ENCODE results near the gene TUBA3C. TPM values are rescaled to one million over a fixed set of nuclear protein-coding genes. Genes with fewer than 3 reads are reported as not detected.

The TUBA3C gene
- total RNA-seq, 6 donors from 2014 or later = not detected

GRCh38 chr13:19158006-19158405, 23.6 kb downstream of the TUBA3C start:
- no peak overlapping the region for H3K4me3 ChIP-seq
- peaks cover 0 to 1% (median 0%) of the 10 kb centered on the region in 4 donors for H3K9me3 ChIP-seq
- DNase-seq (no peak), ATAC-seq (ENCODE audit: low FRiP score in 2 of 2) (no peak)
- no peaks in the 10 kb centered on the region for H3K4me1 ChIP-seq
- TF ChIP-seq POLR2AphosphoS5 (IDR thresholded peaks at IDR 0.05) = no peak
- no peak for TF ChIP-seq CTCF (IDR thresholded peaks at IDR 0.05)
- TF ChIP-seq POLR2A (IDR thresholded peaks at IDR 0.05) = no peak
- TF ChIP-seq EP300 (IDR thresholded peaks at IDR 0.05) = no peak
- no peak overlapping the region for H3K27ac ChIP-seq
- no peaks in the 10 kb centered on the region for H3K36me3 ChIP-seq
- 75% methylated on average over 6 of the region's 6 CpGs for WGBS, 2 donors
- no peaks in the 10 kb centered on the region for H3K27me3 ChIP-seq

GRCh38 chr13:19157461-19157860, 24.2 kb downstream of the TUBA3C start:
- H3K36me3 ChIP-seq = no peaks in the 10 kb centered on the region
- no peak overlapping the region for H3K27ac ChIP-seq
- 63 to 77% methylated on average over 2 of the region's 2 CpGs for WGBS, 2 donors
- no peak for TF ChIP-seq POLR2A (IDR thresholded peaks at IDR 0.05)
- DNase-seq (no peak), ATAC-seq (ENCODE audit: low FRiP score in 2 of 2) (no peak)
- no peaks in the 10 kb centered on the region for H3K9me3 ChIP-seq
- no peaks in the 10 kb centered on the region for H3K4me1 ChIP-seq
- H3K27me3 ChIP-seq = no peaks in the 10 kb centered on the region
- no peak overlapping the region for H3K4me3 ChIP-seq

DNA sequence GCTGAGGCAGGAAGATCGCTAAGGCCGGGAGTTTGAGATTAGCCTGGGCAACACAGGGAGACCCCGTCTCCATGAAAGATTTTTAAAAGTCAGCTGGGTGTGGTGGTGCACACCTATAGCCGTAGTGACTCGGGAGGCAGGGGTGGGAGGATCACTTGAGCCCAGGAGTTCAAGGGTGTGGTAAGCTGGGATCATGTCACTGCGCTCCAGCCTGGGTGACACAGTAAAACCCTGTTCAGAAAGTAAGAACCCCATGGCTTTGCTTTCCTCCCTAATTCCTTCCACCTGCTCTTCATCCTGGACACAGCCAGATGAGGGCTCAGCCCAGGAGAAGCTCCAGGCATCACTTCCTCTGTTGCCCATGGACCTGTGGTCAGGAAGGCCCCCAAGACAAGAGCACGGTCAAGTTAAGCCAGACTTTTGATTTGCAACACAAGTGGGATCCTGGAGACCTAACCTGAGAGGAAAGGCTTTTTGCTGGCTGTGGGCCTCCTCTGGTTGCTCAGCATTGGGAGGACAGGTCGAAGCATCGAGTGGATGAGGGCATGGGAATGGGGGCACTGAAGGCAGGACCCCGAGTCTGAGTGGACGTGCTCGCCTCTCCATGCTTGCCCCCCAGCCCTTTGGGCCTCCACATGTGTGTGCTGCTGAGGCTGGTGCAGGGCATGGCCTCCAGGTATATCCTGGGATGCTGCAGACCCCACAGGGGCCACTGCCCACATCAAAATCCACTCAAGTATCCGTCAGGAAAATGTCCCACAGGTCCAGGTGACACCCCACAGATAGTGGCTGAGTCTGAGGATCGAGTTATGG, 25.4 kb downstream of the TUBA3C start:
- ATAC-seq (ENCODE audit: low FRiP score in 2 of 2) (no peak), DNase-seq (peak in 1 of 2 donors; percentile 34)
- H3K27ac ChIP-seq = no peak overlapping the region
- H3K27me3 ChIP-seq = no peaks in the 10 kb centered on the region
- TF ChIP-seq CTCF (IDR thresholded peaks at IDR 0.05) (no peak), POLR2AphosphoS5 (IDR thresholded peaks at IDR 0.05) (no peak), POLR2A (IDR thresholded peaks at IDR 0.05) (no peak), EP300 (IDR thresholded peaks at IDR 0.05) (no peak)
- WGBS, 2 donors = 84 to 90% methylated on average over 10 to 14 of the region's 14 CpGs
- no peaks in the 10 kb centered on the region for H3K9me3 ChIP-seq
- H3K4me3 ChIP-seq = no peak overlapping the region
- H3K4me1 ChIP-seq = peaks cover 1 to 6% (median 3%) of the 10 kb centered on the region in 4 donors
- no peaks in the 10 kb centered on the region for H3K36me3 ChIP-seq

DNA sequence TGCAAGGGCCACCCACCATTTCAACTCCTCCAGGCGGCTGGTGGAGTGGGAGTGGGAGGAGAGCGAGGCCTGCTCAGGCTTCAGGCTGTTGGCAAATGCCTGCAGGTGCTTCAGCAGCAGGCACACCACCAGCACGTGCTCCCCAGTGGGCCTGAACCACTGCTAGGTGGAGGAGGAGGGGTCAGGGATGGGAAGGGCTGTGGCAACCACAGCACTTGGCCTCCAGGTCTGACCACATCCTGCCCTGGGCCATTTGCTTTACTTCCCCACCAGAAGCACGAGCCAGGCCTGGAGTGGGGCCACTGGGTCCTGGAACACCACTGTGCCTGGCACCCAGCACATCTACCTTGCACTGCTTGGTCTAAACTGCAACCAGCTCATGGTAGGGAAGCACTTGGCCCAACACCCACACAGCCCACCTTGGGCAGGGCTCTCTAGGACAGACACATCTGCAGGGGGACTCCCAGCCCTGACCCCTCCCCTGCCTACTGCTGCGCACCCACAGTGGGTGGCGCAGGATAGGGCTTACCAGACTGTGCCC, 26.2 kb downstream of the TUBA3C start:
- Histone ChIP-seq H3K9me3 (peaks cover 0 to 5% (median 0%) of the 10 kb centered on the region in 4 donors), H3K4me3 (no peak overlapping the region), H3K27me3 (no peaks in the 10 kb centered on the region), H3K4me1 (peaks cover 7 to 12% (median 9%) of the 10 kb centered on the region in 4 donors), H3K36me3 (no peaks in the 10 kb centered on the region), H3K27ac (no peak overlapping the region)
- WGBS, 2 donors = 71 to 75% methylated on average over 4 to 6 of the region's 6 CpGs
- ATAC-seq (ENCODE audit: low FRiP score in 2 of 2) = no peak
- DNase-seq = peak in 1 of 2 donors; percentile 43
- no peak for TF ChIP-seq CTCF (IDR thresholded peaks at IDR 0.05)
- TF ChIP-seq POLR2AphosphoS5 (IDR thresholded peaks at IDR 0.05) = no peak
- no peak for TF ChIP-seq POLR2A (IDR thresholded peaks at IDR 0.05)
- no peak for TF ChIP-seq EP300 (IDR thresholded peaks at IDR 0.05)

DNA sequence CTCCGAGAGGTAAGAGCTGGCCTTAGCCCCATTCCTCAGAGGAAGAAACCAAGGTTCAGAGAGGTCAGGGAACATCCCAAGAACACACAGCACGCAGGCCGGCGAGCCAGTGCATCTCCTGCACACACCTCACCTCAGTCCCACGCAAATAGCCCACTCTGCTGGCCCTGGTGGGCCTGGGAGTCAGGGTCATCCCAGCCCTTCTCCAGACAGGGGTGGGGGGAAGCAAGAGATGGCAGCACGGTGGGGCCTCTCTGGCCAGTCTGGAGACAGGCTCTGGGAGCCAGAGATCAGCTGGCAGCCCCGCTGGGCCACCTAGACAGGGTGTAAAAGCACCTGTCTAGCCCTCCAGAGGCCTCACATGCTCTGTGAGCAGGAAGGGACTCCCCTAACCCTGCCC, 26.8 kb downstream of the TUBA3C start:
- DNase-seq (peak in 1 of 2 donors; percentile 32), ATAC-seq (ENCODE audit: low FRiP score in 2 of 2) (no peak)
- H3K27me3 ChIP-seq = no peaks in the 10 kb centered on the region
- H3K4me1 ChIP-seq = peaks cover 7 to 16% (median 12%) of the 10 kb centered on the region in 4 donors
- no peak for TF ChIP-seq POLR2A (IDR thresholded peaks at IDR 0.05)
- TF ChIP-seq EP300 (IDR thresholded peaks at IDR 0.05) = no peak
- no peak for TF ChIP-seq CTCF (IDR thresholded peaks at IDR 0.05)
- TF ChIP-seq POLR2AphosphoS5 (IDR thresholded peaks at IDR 0.05) = no peak
- H3K9me3 ChIP-seq = peaks cover 0 to 10% (median 0%) of the 10 kb centered on the region in 4 donors
- no peaks in the 10 kb centered on the region for H3K36me3 ChIP-seq
- no peak overlapping the region for H3K4me3 ChIP-seq
- 88% methylated on average over 7 of the region's 7 CpGs; no CpG with 5 or more reads in 1 of the 2 donors for WGBS, 2 donors
- H3K27ac ChIP-seq = no peak overlapping the region

Data from upper lobe of left lung (tissue), 6 donors.